Measurements from ENCODE around the gene ANKRD36C.
"Not testable (repeated sequence)": the region's sequence is repeated elsewhere in the genome, so short reads cannot be mapped to it uniquely, and the experiment has no call there.

ANKRD36C gene

GRCh38 chr2:95799147-95799889 is 192.3 kb downstream of the ANKRD36C start:
- DNase-seq (ENCODE audit: low read depth, low spot score) = not testable (repeated sequence)

- not testable (repeated sequence) for DNase-seq (ENCODE audit: low read depth, low spot score)
These were observed 195.2 kb downstream of the ANKRD36C start for GRCh38 chr2:95796249-95797099.

GRCh38 chr2:95793970-95794369 is 197.7 kb downstream of the ANKRD36C start:
- not testable (repeated sequence) for DNase-seq (ENCODE audit: low read depth, low spot score)

GRCh38 chr2:95790180-95790579 is 201.4 kb downstream of the ANKRD36C start:
- DNase-seq (ENCODE audit: low read depth, low spot score) = not testable (repeated sequence)

- not testable (repeated sequence) for DNase-seq (ENCODE audit: low read depth, low spot score)
These were observed 202.2 kb downstream of the ANKRD36C start for GRCh38 chr2:95789385-95789784.

GRCh38 chr2:95788642-95789041 is 203.0 kb downstream of the ANKRD36C start:
- not testable (repeated sequence) for DNase-seq (ENCODE audit: low read depth, low spot score)
